Activated CD8-positive, alpha-beta T cell treated with anti-CD3 and anti-CD28 coated beads for 36 hours (primary cell): Measurements from ENCODE around the gene MACROD2. TPM values are rescaled to one million over a fixed set of nuclear protein-coding genes. Genes with fewer than 3 reads are reported as not detected.

Experiments used
- ATAC-seq: fragments of 200-7000 bp; cut with Tn5 transposase; one replicate; pipeline ENCODE4 v1.10.0; 2021; ENCODE audit warnings: mild to moderate bottlenecking, moderate library complexity
- CTCF ChIA-PET: fragments of 350-600 bp; sonication (Branson Sonifier 250); formaldehyde crosslinking; loops from one replicate; lab custom pipeline; 2021; ENCODE audit warnings: antibody characterized with exemption; lab: Charles Lee
- POLR2A ChIA-PET: fragments of 350-600 bp; sonication (Branson Sonifier 250); formaldehyde crosslinking; loops from one replicate; lab custom pipeline; 2021; ENCODE audit warnings: antibody characterized with exemption; lab: Charles Lee
- DNase-seq: peaks from one replicate; pipeline ENCODE4 v3.0.0-alpha.2; 2020
- H3K27ac Mint-ChIP-seq: one replicate; pipeline ENCODE4 v1.8.0; 2021; ENCODE audit warnings: mild to moderate bottlenecking, mixed read lengths
- H3K27me3 Mint-ChIP-seq: one replicate; pipeline ENCODE4 v1.8.0; 2021; ENCODE audit warnings: mixed read lengths
- H3K36me3 Mint-ChIP-seq: one replicate; pipeline ENCODE4 v1.8.0; 2021; ENCODE audit warnings: low read depth, mixed read lengths
- H3K4me1 Mint-ChIP-seq: one replicate; pipeline ENCODE4 v1.8.0; 2021; ENCODE audit warnings: low read depth, mixed read lengths
- H3K4me3 Mint-ChIP-seq: one replicate; pipeline ENCODE4 v1.8.0; 2021; ENCODE audit warnings: mild to moderate bottlenecking, moderate library complexity, mixed read lengths
- H3K9me3 Mint-ChIP-seq: one replicate; pipeline ENCODE4 v1.8.0; 2021; ENCODE audit warnings: mixed read lengths
- intact Hi-C: fragments of 100-400 bp; cut with micrococcal nuclease; formaldehyde crosslinking; loops from one replicate; pipeline ENCODE4 v1.10.0; 2022
- total RNA-seq, 2 experiments: library from RNA; stranded (reverse); gene quantifications; one replicate each; pipeline ENCODE4 v1.2.3, GENCODE V29; 2021
- TF ChIP-seq, protein P1 (sequence below): fragments of 200-600 bp; IDR thresholded peaks from one replicate; pipeline ENCODE4 v1.8.0; 2022; ENCODE audit warnings: antibody characterized with exemption, mild to moderate bottlenecking

MACROD2 gene
- total RNA-seq, 2 experiments from 2014 or later, result not detected

DNA sequence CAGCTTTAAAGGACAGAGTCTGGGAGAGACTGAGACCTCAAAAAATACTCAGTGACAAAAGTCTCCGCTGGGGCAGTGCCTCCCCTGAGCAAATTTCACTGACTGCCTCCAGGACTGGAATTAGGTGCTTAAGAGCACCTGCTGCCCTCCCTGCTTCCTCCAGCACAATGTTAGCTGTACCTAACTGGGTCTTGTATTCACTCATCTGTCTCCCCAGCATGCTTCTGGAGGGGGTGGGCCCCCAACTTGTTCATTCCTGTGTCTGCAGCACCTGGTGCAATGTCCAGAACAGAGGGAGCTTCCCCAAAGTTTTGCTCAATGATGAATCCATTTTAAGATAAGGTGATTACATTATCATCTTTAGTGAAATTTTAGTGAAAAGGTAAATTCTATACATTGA is 1927.2 kb downstream of the MACROD2 start:
- Mint-ChIP-seq H3K36me3 (no peaks in the 10 kb centered on the region), H3K9me3 (peaks cover 3% of the 10 kb centered on the region), H3K4me3 (no peak overlapping the region), H3K4me1 (no peaks in the 10 kb centered on the region), H3K27me3 (no peaks in the 10 kb centered on the region), H3K27ac (no peak overlapping the region)
- intact Hi-C loops, result no loop called here
- DNase-seq (no peak), ATAC-seq (no peak)
- TF ChIP-seq, protein P1, sequence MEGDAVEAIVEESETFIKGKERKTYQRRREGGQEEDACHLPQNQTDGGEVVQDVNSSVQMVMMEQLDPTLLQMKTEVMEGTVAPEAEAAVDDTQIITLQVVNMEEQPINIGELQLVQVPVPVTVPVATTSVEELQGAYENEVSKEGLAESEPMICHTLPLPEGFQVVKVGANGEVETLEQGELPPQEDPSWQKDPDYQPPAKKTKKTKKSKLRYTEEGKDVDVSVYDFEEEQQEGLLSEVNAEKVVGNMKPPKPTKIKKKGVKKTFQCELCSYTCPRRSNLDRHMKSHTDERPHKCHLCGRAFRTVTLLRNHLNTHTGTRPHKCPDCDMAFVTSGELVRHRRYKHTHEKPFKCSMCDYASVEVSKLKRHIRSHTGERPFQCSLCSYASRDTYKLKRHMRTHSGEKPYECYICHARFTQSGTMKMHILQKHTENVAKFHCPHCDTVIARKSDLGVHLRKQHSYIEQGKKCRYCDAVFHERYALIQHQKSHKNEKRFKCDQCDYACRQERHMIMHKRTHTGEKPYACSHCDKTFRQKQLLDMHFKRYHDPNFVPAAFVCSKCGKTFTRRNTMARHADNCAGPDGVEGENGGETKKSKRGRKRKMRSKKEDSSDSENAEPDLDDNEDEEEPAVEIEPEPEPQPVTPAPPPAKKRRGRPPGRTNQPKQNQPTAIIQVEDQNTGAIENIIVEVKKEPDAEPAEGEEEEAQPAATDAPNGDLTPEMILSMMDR, result no peak
- ChIA-PET CTCF (no interaction called here), POLR2A (no interaction called here)

DNA sequence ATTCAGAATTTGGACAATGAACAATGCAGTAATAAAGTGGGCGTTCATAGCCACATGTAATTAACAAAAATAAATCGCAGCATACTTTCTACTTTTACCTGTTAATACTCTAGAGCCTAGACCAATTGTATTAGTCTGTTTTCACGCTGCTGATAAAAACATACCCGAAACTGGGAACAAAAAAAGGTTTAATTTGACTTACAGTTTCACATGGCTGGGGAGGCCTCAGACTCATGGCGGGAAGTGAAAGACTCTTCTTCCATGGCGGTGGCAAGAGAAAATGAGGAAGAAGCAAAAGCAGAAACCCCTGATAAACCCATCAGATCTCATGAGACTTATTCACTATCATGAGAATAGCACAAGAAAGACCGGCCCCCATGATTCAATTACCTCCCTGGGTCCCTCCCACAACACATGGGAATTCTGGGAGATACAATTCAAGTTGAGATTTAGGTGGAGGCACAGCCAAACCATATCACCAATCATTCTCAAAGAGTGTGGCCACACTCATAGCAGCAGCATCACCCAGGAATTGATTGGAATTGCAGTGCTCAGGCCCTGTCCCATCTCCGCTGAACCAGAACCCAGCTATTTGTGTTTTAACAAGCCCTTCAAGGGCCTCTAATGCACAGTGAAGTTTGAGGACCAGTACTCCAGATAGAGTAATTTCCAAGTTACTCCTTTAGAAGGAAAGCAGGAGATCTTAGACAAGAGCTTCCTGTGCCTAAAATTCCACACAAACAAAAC is 1927.9 kb downstream of the MACROD2 start:
- peaks cover 3% of the 10 kb centered on the region for H3K9me3 Mint-ChIP-seq
- no peak overlapping the region for H3K27ac Mint-ChIP-seq
- POLR2A ChIA-PET, result no interaction called here
- H3K36me3 Mint-ChIP-seq, result no peaks in the 10 kb centered on the region
- no peaks in the 10 kb centered on the region for H3K4me1 Mint-ChIP-seq
- DNase-seq (no peak), ATAC-seq (no peak)
- intact Hi-C loops, result no loop called here
- TF ChIP-seq, protein P1, result no peak
- no peak overlapping the region for H3K4me3 Mint-ChIP-seq
- no peaks in the 10 kb centered on the region for H3K27me3 Mint-ChIP-seq
- CTCF ChIA-PET, result no interaction called here

DNA sequence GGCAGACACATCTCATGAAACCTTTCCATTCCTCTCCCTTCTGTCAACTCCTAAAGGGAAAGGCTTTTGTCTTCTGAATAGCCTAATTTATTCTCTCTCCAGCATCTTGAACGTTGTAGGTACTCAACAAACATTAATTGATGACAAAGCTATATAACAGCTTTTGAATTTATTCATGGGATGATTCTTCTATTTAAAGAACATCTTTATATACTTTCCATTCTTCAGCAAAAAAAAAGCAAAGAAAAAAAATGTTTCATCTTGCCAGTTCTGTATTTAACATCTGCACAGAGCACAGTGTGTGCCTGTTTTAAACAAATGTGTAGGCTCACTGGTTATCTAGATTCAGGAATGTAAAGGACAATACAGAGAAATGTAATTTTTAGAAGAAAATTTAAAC is 1929.2 kb downstream of the MACROD2 start:
- no peaks in the 10 kb centered on the region for H3K36me3 Mint-ChIP-seq
- H3K27ac Mint-ChIP-seq, result no peak overlapping the region
- H3K4me3 Mint-ChIP-seq, result no peak overlapping the region
- H3K4me1 Mint-ChIP-seq, result no peaks in the 10 kb centered on the region
- DNase-seq (no peak), ATAC-seq (no peak)
- POLR2A ChIA-PET, result no interaction called here
- TF ChIP-seq, protein P1, result no peak
- CTCF ChIA-PET, result no interaction called here
- peaks cover 3% of the 10 kb centered on the region for H3K9me3 Mint-ChIP-seq
- intact Hi-C loops, result no loop called here
- no peaks in the 10 kb centered on the region for H3K27me3 Mint-ChIP-seq

DNA sequence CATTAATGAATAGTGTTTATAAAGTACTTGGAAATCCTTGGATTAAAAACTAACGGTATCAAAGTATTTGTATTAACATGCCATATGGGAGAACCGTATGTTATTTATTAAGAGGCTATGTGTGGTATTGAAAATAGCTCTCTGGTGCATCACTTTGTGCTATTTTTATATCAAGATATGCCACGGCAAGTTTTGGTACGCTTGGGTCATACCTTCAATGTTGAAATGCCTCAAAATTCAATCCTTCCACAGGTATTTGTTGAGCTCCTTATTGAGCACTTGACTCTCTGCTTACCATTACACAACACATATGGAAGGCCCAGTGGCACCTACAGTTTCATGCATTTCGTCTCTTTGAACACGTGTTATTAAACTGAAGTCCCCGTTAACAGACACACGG is 1930.1 kb downstream of the MACROD2 start:
- Mint-ChIP-seq H3K9me3 (peaks cover 3% of the 10 kb centered on the region), H3K36me3 (no peaks in the 10 kb centered on the region), H3K27me3 (no peaks in the 10 kb centered on the region), H3K4me3 (no peak overlapping the region), H3K27ac (no peak overlapping the region), H3K4me1 (no peaks in the 10 kb centered on the region)
- TF ChIP-seq, protein P1, result no peak
- POLR2A ChIA-PET, result no interaction called here
- CTCF ChIA-PET, result no interaction called here
- intact Hi-C loops, result no loop called here
- ATAC-seq (no peak), DNase-seq (no peak)

DNA sequence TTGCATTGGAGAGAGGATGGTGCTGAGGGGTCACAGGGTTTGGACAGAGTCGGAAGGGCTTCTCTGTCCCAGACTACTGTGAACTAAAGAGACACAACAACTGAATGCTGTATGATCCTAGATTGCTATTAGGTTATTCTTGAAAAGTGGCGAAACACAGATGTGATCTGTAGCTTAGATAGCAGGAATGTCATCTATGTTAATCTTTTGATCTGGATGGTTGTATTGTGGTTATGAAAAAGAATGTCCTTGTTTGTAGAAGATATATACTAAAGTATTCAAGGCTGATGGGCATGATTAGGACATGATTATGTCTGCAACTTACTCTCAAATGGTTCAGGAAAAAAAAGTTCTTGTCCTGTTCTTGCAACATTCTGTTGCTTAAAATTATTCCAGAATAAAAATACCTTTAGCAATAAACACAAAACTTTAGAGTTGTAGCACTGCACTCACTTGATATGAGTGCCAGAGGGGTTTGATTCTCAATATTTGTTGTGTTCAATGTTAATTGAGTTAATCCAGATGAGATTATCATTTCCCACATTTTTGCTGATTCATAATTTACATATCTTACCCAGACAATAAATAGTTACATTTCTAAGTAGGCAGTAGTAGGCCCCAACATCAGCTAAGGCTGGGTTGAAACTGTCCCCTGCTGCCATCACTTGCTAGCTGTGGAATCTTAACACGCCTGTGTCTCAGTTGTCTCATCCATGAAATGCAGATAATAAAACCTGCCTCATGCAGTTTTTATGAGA is 1932.8 kb downstream of the MACROD2 start:
- Mint-ChIP-seq H3K9me3 (no peaks in the 10 kb centered on the region), H3K27me3 (no peaks in the 10 kb centered on the region), H3K36me3 (no peaks in the 10 kb centered on the region), H3K4me3 (no peak overlapping the region), H3K4me1 (no peaks in the 10 kb centered on the region), H3K27ac (no peak overlapping the region)
- TF ChIP-seq, protein P1, result no peak
- DNase-seq (no peak), ATAC-seq (no peak)
- ChIA-PET CTCF (interaction anchor here (0.5 kb wide), 1 partner anchor 27 kb away, joined by 3 read pairs; no protein-coding TSS in a partner anchor), POLR2A (no interaction called here)
- intact Hi-C loops, result no loop called here
